ENCODE measurements around the gene C19orf47.

Gene C19orf47, protein sequence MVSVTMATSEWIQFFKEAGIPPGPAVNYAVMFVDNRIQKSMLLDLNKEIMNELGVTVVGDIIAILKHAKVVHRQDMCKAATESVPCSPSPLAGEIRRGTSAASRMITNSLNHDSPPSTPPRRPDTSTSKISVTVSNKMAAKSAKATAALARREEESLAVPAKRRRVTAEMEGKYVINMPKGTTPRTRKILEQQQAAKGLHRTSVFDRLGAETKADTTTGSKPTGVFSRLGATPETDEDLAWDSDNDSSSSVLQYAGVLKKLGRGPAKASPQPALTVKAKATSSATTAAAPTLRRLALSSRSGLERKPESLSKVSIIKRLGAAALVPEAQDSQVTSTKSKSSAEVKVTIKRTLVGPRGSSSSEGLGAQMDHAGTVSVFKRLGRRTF

DNA sequence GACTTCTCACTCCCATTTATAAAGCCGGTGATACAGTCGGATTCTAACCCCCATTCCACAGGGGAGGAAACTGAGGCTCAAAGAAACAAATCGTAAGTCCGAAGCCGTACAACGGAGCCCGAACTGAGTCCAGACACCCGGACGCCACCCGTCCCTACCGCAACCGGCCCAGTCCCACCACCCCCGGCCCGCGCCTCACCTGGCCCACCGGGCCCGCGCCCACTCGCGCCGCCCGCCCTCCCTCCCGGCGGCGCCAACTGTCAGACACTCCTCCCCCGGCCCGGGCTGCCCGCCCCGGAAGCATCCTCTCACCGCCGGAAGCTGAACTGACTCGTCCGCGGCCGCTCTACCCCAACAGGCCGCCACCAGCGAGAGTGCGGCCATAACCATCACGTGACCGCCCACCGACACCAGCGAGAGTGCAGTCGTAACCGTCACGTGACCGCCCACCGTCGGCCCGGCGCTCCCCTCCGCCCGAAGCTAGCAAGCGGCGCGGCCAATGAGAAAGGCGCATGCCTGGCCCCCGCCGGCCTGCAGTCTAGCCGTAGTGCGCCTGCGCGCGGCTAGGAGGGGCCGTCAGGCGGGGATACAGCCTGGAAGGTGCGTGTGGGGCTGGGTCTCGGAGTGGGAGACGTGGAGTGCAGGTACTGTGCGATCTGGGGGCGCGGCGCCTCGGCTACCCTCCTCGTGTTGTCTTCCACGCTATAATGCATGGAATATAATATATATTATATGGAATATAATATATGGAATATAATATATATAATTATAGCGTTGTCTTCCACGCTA, at the start of gene C19orf47, which contains the start of gene PLD3:
Gene C19orf47 (minus strand): TSS at position 273 of the 789 bp plus-strand sequence. CDS start 6,540 bp downstream, outside the sequence.
Gene PLD3 (plus strand): TSS at position 571 of the 789 bp plus-strand sequence. CDS start 17,789 bp downstream, outside the sequence.
- DNase-seq, result peak; percentile 94

DNA sequence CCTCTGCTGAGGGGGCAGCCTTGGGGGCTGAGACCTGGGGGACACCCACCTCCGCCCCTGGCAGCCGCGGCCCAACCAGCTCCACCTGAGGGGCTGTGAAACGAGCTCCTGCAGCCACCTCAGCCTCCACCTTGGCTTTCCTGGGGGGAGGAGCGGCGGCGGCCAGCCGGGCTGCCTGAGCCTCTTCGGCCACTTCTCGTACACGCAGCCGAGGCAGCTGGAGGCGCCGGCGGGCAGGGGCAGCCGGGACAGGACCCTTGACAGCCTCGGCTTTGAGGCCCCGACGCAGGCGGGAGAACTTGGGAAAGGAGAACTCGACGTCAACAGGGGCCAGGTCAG, 49.3 kb upstream of the C19orf47 start:
- no peak for DNase-seq

DNA sequence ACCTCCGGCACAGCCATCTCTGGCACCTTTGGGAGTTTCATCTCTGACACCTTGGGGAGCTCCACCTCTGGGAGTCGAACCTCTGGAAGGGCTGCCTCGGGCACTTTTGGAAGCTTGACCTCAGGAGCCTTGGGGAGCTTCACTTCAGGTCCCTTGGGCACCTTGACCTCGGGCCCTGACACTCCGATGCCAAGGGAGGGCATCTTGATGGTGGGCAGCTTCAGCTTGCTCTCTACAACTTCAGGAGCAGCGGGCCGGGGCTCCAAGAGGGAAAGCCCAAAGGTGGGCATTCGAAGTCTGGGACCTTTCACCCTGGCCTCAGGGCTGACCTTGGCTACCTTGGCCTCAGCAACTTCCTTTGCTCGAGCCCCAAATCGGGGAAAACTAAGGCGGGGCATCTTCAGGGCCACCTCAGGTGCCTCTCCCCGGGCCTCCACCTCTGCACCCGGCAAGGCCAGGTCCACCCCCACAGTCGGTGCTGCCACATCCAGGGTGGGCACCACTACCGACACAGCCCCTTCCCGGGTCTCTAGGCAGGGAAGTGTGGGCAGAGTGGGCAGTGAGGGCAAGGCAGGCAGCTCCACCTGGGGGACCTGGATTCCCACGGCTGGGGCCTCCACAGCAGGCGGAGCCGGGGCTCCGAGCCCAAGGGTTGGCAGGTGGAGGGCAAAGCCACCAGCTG, 48.8 kb upstream of the C19orf47 start:
- no peak for DNase-seq

DNA sequence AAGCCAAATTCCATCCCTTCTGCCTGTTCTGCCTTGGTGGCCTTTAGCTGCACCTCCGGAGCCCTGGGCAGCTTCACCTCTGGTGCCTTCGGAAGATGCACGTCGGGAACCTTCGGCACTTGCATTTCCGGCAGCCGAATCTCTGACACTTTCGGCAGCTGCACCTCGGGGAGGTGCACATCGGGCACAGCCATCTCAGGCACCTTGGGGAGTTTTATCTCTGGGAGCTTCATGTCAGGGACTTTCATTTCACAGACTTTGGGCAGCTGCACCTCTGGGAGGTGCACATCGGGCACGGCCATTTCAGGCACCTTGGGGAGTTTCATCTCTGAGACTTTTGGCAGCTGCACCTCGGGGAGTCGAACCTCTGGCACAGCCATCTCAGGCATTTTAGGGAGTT, 47.8 kb upstream of the C19orf47 start:
- no peak for DNase-seq

DNA sequence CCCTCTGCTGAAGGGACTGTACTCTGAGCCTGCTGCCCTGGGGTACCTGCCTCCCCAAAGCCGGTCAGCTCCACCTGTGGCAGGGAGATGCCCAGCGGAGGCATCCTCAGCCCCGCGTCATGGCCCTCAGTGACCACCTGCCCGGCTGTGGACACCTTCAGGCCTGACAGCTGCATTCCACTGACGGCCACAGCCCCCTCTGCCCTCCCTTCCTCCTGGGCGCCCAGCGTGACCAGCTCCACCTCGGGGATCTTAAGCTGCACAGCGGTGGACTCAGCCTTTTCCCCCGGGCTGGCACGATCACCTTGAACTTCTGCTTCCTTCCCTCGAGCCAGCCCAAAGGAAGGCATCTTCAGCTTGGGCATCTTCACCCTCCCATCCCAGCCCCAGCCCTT, 46.6 kb upstream of the C19orf47 start:
- no peak for DNase-seq

DNA sequence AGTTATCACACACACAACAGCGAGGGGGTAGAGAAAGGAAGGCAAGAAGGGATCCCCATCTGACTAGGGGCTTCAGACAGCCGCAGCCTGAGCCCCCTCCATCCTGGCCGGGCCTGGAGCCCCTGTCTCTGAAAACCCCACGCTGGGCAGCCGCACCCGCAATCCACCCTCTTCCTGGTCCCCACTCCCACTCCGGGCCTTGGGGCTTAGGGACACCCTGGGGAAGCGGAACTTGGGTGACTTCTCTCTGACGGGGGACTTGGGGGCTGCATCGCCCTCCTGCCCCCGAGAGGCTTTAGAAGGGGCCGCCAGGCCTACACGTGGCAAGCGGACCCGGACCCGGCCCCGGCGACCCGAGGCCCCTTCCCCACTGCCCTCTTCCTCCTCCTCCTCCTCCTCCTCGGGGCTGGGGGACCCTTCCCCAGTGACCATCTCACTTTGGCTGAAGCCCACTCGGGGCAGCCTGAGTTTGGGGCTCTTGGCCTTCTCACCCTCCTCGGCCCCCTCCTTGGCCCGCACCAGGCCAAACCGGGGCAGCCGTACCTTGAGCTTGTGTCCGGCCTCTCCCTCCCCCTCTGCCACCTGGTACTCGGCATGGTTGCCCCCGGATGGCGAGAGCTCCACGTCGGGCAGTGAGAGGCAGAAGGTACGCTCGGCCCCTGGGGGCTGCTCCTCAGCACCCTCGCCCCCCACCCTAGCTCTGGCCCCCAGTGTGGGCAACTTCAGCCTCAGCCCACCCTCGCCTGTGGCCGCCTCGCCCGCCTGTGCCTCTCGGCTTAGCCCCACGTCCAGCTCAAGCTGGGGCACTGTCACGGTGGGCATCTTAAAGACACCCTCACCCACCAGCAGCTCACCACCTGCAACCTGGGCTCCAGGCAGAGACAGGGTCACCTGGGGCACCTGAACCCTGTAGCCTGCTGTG, 46.0 kb upstream of the C19orf47 start:
- no peak for DNase-seq

DNA sequence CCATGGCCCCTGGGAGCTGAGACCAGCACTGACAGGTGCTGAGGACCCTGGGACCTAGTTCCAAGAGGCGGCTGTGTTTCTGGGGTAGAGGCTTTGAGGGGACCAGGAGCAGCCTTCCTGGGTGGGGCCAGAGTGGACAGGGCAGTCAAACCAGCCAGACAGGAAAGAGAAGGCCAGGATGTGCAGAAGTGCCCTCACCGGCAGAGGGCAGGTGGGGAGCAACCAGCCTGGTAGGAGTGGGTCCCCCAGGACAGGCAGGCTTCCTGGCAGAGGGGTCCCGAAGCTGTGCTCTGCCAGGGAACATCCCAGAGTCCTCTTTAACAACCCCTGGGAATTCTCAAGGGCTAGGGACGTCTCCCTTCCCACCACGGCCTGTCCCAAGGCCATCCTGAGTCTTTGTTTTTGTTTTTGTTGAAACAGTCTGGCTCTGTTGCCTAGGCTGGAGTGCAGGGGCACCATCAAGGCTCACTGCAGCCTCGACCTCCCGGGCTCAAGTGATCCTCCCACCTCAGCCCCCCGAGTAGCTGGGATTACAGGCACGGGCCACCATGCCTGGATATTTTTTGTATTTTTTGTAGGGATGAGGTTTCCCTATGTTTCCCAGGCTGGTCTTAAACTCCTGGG, 44.8 kb upstream of the C19orf47 start:
- peak; percentile 35 for DNase-seq

DNA sequence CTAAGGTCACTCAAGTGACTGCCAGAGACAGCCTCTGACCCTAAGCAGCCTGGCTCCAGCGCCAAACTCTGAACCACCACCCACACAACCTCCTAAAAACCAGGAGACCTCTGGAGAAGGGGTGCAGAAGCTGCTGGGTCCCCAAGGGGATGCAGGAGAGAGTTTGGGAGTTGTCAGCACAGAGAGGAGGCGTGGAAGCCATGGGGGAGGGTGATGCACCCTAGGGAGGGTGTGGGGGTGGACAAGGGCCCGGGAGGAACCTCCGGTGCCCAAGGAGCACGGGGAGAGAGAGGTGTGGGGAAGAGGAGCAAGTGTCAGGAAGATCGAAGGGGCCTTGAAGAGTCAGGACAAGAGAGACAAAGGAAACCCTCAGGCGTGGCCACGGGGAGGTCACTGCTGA, 43.9 kb upstream of the C19orf47 start:
- no peak for DNase-seq

DNA sequence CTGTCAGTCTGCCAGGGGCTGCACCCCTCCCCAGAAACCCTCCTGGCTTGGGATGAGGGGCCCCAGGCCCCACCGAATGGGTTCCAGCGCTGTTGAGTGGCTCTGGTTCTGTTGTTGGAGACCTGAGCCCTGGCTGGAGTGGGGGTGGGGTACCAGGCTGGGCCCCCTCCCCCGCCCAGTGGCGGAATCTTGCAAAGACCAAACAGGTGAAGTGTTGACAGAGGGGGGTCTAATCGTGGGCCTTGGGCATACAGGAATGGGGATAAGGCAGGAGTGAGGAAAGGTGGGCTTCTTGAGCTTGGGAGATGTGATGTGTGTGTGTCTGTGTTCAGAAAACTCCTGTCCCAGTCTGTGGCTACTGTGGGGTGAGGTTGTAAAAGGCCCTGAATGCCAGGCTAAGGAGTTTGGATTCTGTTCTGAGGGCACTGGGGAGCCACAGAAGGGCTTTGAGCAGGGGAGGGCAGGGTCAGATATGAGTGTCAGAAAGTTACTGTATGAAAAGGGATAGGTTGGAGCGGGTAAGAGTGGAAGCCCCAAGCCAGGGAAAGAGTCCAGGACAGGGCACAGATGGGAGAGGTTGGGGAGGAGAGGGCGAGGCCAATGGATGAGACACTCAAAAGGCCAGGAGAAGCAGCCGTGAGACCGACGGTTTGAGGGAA, 42.0 kb upstream of the C19orf47 start, which contains the start of gene HIPK4:
Gene HIPK4 (minus strand): TSS at position 98 of the 659 bp plus-strand sequence. CDS start 279 bp downstream, outside the sequence.
- no peak for DNase-seq

DNA sequence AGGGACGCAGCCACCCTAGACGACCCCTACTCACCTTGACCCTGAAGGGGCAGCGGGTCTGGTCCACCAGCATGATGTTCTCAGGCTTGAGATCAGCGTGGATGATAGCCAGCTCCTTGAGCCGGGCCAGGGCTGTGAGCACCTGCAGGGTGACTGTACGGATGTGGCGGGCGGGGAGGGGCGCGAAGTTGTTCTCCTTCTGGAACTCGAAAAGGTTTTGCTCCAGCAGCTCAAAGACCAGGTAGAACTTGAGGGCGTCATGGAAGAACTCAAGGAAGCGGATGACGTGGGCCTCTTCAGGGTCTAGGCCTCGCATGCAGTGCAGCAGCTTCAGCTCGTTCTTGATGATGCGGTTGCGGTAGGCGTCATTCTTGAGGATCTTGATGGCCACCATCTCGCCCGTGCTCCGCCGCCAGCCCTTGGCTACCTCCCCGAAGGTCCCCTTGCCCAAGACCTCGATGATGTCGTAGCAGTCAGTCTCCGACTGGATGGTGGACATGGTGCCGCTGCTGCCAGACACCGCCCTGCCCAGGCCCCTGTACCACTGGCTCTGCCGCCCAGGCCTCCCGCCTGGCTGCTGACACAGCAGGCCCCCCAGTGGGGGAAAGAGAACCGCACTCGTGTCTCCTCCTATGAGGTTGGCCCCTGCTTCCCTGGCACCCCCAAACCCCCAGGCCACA, 41.3 kb upstream of the C19orf47 start:
- no peak for DNase-seq

DNA sequence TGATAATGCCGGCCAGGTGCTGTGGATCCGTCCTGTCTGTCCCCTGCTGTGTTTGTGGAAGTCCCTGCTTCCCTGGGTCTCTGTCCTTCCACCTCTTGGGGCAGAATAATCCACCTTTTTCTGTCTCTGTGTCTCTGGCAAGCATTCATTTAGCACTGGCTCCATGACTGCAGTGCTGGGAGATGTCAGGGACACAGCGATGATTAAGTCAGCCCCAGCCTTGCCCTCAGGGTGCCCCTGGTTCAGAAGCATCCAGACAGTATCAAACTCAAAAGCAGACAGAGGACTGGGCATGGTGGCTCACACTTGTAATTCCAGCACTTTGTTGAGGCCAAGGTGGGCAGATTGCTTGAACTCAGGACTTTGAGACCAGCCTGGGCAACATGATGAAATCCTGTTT, 40.3 kb upstream of the C19orf47 start:
- DNase-seq, result no peak

DNA sequence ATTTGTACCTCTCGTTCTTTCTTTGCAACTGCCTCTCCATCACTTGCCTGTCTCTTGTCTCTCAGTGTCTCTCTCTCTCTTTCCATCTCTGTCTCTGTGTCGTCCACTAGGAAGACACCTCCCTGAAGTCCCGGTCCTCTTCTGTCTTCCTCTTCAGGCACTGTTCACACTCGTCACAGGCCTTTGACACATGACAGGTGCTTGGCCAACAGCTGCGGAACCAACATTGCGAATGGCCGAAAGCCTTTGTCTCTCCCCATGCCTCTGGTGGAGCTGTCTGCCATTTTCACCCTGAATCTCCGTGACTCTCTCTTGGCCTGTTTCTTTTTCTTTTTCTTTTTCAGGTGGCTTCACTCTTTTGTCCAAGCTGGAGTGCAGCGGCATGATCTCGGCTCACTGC, 39.0 kb upstream of the C19orf47 start:
- DNase-seq, result no peak

DNA sequence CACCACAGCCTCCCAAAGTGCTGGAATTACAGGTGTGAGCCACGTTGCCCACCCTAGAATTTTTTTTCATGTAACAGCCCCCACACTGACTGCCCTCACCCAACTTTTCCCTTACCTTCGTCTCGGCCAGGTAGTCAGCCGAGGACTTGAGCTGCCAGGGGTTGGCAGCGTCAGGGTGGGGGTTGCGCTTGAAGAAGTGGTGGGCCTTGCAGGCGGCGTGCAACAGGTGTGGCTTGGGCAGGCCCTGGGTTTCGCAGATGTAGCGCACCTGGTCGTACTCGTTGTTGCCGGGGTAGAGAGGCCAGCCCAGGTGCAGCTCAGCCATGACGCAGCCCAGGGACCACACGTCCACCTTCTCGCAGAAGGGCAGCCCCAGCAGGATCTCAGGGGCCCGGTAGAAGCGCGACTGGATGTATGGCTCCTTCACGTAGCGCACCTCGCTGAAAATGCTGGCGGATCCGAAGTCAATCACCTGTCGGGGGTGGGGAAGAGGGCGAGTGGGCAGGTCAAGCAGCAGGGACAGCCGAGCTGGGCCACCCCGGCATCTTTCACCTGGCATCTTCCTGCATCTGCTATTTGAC, 35.6 kb upstream of the C19orf47 start:
- no peak for DNase-seq

DNA sequence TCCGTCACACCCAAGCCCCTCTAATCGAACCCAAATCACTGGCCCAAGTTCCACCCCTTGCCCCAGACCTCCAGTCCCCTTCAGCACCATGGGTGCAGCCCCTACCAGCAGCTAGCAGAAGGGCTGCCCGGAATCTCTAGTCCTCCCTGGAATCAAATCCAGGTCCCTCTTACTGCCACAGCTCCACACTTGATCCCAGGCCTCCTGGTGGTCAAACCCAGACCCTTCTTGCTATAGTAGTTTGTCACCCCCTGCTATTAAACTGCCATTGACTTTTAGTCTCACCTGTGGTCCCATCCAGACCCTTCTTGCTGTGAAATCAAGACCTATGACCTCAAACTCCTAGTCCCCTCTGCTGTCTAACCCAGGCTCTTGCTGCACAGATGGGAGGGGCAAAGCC, 33.1 kb upstream of the C19orf47 start:
- DNase-seq, result no peak

DNA sequence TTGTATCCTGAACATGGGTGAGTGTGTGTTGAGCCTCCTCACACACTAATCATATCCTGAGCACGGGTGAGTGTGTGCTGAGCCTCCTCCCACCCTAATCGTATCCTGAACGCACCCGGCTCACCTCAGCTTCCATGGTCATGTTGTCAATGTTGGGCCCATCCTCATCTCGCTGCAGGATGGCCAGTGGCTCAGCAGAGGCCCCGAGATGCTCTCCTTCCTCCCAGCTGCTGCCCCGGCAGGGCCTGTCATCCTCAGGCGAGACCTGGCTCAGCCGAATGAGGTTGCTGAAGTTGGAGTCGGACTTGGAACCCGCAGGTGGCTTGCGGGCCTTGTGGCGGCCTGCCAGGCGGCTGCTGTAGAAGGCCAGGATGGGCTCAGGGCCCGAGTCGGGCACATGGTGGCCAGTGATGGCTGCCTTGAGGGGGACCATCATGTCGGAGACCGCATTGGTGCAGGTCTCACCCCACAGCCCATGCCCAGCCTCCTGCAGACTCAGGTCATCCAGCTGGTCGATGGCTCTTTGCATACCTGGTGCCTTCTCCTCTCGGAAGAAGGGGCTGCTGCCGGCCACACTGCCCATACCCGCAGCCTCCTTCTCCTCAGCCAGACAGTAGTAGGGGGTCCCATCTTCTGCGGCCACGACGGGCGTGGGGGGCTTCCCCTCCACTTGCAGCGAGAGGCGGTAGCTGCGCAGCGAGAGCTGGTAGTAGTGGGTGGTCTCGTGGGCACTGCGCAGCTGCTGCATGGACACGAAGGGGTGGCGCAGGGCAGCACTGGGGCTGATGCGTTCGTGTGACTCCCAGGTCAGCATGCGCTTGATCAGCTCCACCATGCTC, 32.2 kb upstream of the C19orf47 start:
- DNase-seq, result no peak

DNA sequence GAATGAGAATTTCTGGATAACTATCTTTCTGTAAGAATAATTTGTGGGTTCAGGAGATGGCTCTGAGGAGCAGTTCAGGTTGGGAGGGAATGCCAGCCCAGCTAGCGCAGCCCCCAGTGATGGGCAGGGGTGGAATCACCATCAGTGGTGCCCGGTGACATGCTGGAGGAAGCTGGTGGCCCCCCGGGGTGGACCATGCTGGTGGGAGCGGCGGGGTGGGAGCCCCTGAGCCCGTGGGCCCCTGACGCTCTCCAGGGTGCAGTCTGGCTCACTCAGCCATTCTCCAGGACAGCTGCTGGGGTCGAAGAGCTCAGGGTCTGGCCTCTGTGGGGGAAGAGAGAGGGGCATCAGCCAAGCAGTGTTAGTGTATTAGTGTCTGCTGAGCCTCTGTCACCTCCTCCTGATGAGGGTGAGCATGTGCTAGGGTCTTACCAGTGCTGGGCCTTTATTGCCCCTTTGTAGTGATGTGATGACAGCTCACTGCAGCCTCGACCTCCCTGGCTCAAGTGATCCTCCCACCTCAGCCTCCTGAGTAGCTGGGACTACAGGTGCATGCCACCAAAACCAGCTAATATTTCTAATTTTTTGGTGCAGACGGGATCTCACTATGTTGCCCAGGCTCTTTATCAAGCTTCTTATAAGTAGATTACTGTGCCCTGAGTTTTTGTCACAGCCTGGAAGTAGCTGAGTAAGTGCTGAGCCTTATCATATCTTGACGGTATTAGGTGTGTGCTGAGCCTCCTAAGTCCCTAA, 31.4 kb upstream of the C19orf47 start:
- DNase-seq, result no peak

DNA sequence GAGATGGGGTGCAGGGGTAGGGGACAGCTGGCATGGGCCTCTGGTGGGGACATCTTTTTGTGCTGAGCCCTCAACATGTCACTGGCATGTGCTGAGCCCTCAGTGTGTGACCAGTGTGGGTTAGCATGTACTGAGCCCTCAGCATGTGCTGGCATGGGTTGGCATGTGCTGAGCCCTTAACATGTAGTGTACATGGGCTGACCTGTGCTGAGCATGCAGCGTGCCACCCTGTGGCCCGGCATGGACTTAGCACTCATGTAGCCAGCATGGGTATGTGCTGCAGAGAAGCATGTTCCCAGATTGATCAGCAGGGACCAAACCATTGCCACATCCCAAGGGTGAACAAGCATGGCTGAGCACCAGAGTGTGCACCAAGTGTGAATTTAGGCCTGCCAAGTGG, 30.3 kb upstream of the C19orf47 start:
- DNase-seq, result no peak

DNA sequence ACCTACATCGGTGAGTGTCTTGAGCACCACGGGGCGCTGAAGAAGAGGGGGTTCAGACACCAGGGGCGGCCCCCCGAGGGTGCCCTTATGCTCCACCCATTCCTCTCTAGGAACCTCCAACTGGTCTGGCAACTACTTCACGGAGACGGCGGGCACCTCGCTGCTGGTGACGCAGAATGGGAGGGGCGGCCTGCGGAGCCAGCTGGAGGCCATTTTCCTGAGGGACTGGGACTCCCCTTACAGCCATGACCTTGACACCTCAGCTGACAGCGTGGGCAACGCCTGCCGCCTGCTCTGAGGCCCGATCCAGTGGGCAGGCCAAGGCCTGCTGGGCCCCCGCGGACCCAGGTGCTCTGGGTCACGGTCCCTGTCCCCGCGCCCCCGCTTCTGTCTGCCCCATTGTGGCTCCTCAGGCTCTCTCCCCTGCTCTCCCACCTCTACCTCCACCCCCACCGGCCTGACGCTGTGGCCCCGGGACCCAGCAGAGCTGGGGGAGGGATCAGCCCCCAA, 29.7 kb upstream of the C19orf47 start:
- no peak for DNase-seq
